GM12874 (cell line): ENCODE results near the gene TGFBR2.

Experiments
- TF ChIP-seq, protein P1 (sequence below): IDR thresholded peaks from 2 replicates; pipeline ENCODE4 v1.5.1; 2011; ENCODE audit warnings: low read depth, mild to moderate bottlenecking, control low read depth, low read length, moderate library complexity; ENCODE audit not compliant: insufficient read depth

Gene TGFBR2

DNA sequence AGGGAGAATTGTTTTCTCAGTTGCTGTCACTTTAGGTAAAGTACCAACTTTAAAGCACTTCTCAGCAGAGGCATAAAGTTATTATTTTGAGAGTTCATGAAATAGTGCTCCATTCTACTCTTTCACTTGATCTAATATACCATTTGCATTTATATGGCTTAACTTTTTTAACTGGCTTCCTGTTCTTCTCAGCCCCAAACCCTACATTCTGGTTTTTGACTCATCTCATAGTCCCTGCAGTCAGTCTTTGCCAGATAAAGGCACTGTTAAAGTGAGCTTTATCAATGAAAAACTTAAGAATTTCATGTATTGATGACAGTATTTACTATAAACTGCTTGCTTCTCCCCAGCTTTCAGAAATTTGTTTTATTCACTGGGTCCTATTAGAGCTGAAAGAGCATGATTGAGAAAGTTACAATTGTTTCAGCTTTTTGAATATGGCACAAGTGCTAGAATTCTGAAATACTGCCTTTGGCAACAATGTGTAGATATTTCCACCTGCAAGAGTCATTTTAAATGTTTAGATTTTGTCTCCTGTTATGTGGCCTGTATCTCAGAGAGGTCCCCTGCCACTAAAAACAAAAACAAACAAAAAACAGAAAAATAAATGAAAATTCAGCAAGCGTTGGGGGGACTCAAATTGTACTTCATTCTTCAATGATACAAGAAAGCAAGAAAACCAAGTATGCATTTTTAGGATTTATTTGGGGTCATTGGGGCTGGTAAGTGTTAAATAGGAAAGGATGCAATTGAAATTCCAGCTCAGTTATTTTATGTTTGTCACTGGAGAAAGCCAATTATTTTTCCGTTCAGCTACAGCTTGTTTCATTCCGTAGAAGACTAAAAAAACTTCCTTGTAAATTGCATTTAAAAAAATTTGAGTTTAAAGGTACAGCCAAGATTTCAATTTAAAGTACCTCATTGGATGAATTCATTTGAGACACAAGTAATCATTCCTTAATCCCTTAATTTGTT lies 28.6 kb downstream of the TGFBR2 start:
- TF ChIP-seq, protein P1, sequence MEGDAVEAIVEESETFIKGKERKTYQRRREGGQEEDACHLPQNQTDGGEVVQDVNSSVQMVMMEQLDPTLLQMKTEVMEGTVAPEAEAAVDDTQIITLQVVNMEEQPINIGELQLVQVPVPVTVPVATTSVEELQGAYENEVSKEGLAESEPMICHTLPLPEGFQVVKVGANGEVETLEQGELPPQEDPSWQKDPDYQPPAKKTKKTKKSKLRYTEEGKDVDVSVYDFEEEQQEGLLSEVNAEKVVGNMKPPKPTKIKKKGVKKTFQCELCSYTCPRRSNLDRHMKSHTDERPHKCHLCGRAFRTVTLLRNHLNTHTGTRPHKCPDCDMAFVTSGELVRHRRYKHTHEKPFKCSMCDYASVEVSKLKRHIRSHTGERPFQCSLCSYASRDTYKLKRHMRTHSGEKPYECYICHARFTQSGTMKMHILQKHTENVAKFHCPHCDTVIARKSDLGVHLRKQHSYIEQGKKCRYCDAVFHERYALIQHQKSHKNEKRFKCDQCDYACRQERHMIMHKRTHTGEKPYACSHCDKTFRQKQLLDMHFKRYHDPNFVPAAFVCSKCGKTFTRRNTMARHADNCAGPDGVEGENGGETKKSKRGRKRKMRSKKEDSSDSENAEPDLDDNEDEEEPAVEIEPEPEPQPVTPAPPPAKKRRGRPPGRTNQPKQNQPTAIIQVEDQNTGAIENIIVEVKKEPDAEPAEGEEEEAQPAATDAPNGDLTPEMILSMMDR = no peak

DNA sequence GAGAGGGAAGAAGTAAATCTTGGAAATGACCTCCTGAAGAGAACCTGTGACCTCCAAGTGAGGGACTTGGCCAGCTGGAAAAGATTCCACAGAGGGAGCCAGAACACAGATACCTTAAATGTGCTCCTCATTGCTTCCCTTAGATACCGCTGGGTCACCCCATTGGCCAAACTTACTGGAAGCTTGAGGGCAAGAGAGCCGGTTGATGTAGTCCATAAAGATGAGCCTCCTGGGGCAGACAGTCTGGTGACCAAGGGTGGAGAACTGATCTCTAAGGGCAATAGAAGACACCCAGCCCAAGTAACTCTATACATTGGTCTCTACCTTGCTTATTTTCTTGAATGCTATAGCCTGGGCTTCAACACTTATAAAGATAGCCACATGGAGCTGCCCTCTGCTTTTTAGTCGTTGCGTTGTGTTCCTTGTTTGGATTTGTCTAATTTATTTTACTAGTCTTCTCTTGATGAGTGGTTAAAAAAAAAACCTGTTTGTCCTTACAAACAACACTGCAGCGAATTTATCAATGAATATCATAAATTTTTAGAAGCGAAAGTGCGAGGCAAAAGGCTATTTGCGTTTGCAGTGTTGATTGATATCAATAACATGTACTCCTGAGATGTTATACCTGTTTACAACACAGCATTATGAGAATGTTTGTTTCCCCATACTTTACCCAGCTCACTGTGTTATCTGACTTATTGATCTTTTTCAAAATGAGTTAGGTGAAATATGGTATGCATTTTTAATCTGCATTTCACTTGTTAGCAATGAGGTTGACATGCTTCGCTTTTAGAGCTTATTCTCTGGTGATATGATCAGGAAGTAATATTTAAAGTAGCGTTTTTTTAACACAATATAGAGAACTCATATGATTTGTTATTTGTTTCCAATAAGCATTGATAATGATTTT lies 31.2 kb downstream of the TGFBR2 start:
- TF ChIP-seq, protein P1 = no peak

DNA sequence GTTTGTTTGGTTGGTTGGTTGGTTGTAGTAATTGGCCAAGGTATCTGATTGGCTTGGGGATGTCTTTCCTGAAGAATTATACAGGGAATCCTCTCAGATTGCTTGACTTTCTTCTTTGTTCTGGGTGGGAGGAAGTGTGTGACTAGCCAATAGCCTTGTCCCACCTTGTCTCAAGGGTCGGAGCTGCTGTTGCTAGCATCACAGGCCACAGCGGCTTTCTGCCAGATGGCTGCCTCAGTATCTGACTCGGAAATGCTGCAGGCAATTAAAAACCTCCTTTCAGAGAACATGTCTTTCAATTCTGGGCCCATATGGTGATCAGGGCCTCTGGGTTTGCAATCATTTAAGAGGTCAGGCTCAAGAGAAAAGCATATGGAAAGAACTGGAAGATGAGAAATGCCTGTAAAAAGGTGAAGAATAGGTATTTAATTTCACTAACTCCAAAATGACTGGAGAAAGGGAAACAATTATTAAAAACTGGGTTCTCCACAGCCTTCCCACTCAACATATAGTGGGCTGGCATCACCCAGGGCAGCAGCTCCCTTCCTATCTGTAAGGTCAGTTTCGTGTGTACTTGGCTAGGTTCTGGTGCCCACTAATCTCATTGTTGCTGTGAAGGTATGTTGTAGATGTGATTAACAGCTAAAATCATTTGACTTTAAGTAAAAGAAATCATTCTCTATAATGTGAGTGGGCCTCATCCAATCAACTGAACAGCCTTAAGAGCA lies 32.4 kb downstream of the TGFBR2 start:
- TF ChIP-seq, protein P1 = no peak

DNA sequence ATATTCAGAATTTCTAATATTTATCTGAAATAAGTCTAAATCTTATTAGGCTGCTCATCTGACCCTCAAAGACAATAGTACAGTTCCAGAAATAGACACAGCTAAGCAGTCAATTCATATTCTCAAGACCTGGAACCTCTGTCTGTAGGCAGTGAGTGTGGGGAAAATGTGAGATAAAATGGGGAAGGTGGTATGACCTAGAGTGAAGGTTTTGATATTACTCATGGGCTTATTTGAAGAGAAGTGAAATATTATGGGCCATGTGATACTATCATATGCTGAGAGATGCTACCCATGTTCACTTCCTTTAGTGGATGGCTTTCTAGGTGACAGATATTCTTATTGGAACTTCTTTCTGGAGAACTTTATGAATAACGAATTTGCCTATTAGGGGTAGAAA lies 33.5 kb downstream of the TGFBR2 start:
- TF ChIP-seq, protein P1 = no peak

DNA sequence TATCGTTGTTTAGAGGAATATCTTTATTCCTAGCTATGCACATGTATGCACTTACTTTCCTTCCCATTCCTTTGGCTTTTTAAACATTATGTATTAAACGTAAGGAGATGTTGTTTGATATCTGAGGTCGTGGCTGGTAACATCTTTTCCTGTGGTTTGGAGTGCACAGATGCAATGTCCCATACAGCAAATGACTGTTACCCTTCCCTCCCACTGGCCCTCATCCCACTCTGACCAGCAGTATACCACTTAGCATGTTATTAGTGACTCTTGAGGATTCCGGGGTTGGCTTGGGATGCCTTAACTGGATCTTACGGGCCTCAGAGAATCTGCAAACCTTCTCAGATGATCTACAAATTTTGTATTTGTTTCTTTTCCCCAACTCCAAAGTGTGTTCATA lies 34.5 kb downstream of the TGFBR2 start:
- TF ChIP-seq, protein P1 = no peak

DNA sequence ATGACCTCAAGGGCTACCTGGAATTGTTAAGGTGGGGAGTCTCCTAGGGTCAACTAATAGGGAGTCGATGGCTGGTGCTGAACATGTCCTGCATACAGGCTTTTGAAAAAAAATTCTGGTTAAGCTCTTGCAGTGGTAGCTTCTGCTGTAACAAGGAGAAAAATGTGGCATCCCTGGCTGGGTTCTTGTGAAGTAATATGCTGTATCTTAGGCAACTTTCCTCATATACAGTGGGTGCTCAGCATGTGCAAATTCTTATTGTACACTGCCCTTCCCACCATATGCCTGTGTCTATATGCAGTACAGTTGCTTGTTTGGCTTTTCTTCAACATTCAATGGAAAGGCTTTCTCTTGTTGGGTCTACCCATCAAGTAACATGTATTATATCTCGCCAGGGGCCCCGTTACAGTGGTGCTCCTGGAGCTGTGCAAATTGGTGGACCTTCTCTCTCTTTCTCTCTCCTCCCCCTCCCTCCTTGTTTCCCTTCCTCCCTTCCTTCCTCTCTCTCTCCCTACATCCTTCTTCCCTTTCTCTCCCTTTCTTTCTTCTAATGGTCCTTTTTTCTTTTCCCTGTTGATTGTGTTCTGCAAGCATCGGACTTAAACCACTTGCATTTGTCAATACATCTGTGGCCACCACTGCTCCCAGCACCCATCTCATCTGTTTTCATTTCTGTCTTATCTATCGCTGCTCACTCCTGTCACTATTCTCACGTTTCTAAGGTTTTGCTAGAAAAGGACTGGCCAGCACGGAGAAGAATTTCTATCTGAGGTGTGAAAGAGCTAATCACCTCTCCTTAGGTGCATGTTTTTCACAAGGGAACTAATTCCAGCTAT lies 35.2 kb downstream of the TGFBR2 start:
- TF ChIP-seq, protein P1 = no peak
